AG10803 (cell line): Measurements from ENCODE around the gene SLC12A8.

Experiments used
- DNase-seq: peaks from one replicate; pipeline ENCODE4 v3.0.0; 2010; ENCODE audit warnings: low read depth
- H3K4me3 ChIP-seq: 2 replicates; pipeline ENCODE4 v1.5.1; 2011; ENCODE audit warnings: mild to moderate bottlenecking, low read length, control low read depth
- TF ChIP-seq, protein P1 (sequence below): conservative IDR thresholded peaks from 2 replicates; pipeline ENCODE4 v1.5.1; 2011; ENCODE audit warnings: mild to moderate bottlenecking, low read length, control low read depth, inconsistent platforms

Gene SLC12A8

DNA sequence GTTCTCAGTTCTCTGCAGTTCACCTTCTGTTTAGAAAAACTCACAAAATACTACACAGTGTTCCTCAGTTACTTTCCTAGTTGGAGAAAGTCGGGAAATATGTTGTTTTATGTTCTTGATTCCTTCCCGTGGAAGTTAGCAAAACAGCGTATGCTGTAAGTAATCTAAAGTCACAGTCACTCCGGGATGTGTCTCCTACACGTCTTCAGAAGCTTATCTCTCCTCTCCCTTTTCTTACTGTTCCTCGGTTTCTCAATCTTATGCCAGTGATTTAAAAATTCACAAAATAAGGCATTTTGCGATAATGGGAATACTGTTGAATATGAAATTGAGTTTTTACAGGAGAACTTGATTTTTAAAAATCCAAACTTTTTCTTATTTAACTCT lies 158.5 kb downstream of the SLC12A8 start:
- TF ChIP-seq, protein P1, sequence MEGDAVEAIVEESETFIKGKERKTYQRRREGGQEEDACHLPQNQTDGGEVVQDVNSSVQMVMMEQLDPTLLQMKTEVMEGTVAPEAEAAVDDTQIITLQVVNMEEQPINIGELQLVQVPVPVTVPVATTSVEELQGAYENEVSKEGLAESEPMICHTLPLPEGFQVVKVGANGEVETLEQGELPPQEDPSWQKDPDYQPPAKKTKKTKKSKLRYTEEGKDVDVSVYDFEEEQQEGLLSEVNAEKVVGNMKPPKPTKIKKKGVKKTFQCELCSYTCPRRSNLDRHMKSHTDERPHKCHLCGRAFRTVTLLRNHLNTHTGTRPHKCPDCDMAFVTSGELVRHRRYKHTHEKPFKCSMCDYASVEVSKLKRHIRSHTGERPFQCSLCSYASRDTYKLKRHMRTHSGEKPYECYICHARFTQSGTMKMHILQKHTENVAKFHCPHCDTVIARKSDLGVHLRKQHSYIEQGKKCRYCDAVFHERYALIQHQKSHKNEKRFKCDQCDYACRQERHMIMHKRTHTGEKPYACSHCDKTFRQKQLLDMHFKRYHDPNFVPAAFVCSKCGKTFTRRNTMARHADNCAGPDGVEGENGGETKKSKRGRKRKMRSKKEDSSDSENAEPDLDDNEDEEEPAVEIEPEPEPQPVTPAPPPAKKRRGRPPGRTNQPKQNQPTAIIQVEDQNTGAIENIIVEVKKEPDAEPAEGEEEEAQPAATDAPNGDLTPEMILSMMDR = no peak
- H3K4me3 ChIP-seq = peak overlapping the region; percentile 74
- DNase-seq = no peak

DNA sequence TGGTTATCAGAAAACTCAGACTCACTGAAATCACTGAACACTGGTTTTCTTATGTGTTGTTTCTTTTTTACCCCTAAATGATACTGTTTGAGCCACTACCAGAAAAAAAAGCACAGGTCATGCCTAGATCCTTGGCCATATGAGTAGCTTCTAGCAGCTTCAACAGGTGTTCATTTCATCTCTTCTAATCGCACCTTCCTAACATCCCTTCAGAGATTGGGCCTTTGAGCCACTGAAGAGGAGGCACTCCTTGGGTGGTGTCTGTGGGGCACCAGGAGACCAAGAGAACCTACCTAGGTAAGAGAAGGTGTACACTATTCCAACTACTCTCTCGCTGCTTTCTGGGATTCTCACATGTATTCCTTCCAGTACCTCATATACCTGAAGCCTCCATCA lies 159.2 kb downstream of the SLC12A8 start:
- TF ChIP-seq, protein P1 = no peak
- peak overlapping the region; percentile 74 for H3K4me3 ChIP-seq
- DNase-seq = no peak

DNA sequence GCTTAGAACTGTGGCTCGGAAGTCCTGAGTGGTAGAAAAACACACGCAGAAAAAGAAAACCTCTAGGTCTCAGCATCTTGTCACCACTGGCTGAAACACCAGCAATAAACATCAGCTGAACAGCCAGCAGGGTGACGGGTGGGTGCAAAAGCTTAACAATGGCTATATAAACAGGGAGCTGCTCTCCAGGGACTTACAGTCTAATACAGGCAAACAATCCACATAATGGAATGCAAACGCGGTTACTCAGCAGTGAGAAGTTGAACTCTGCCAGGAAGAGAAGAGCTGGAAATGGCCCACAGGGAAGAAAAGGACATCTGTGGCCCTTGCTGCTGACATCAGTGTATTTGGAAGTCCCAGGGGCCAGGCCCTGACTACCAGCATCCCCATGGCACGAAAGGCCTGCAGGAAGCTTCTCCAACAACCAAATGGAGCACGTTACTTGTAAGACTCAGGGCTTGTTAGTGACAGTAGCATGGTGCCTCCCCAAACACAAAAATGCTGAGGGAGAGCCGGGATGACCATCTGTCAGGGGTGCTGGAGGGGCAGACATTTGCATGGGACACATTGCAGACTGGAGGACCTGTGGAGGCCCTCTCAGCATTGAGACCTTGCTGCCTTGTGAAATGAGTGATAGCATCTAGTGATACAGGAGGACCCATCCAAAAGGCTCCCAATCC lies 159.8 kb downstream of the SLC12A8 start:
- H3K4me3 ChIP-seq = peak overlapping the region; percentile 74
- peak; percentile 98 for DNase-seq
- TF ChIP-seq, protein P1 = 0 out of 2 replicates have a peak, but pooled peaks have one; percentile 3

DNA sequence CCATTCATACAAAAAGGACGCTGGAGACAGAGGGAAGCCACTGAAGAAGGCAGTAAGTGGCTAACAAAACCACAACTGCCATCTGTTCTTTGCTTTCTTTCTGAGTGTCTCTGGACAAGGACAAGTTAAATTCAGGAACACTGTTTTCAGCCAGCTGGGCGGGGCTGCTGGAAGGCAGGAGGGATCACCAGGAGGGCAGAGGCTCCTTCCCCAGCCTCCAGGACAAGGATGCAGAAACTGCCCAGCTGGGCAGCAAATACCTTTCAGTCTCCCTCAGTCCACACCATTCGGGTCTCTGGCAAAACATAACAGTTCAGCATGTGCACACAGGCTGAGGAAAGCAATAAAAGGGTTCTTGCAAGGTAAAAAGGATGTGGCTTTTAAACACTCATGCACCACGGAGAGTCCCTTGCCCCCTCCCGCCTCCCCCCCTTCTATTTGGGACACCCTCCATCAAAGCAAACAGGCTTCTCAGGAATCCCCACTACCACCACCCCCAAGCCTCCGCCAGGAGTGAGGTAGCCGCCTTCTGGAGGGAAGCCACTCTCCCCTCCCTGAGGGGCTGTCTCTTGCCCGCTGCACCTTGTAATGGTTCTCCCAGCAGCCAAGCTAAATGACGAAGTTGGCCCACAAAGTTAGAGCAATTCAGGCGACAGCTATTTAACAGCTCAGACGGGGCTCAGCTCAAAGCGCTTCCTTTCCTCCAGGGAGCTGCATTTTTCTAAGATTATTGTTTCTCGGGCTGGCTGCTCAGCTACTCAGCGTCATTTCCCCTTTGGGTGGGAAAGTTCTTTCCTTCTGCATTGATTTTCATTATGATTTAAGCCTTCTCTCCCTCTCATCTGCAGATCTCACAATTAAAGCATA lies 160.6 kb downstream of the SLC12A8 start:
- H3K4me3 ChIP-seq = peak overlapping the region; percentile 74
- TF ChIP-seq, protein P1 = no peak
- peak; percentile 94 for DNase-seq

DNA sequence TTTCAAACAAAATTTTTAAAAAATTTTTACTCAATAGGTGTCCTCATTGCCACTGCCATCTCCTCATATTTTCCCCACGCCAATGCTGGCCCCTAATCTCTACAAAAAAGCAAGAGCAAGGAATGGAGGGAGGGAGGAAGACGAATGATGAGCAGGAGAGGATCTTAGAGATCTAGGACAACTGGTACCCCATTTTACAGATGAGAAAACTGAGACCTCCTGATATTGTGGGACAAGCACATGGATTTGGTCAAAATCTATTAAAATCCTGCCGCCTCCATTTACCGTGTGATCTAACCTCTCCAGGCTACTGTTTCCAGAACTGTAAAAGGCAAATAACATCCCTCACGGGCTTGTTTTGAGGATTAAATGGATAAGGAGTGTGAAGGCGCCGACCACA lies 161.3 kb downstream of the SLC12A8 start:
- TF ChIP-seq, protein P1 = no peak
- peak overlapping the region; percentile 74 for H3K4me3 ChIP-seq
- no peak for DNase-seq

DNA sequence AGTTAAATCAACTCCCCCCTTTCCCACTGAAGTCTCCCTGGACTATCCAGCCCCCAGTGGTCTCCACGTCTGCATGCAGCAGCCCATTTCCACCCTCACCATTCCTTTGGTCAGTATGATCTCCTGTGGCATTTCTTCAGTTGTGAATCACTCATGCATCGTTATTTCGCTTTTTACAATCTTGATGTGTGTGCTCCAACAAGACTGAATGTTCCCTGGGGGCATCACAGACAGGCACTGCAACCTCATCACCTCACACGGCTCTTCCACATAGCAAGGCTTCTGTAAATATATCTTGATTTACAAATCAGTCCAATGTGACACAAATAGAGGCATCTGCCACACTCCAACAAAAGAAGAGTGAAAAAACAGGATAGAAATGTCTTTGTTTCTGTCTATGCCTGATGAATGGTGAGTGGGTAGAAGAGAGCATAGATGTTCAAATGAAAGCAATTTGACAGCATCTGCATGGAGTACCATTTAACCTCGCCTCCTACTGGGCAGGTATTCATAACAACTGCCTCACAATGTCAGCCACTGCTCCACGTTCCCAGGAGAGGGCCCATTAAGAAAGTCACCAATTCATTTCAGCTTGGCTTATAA lies 162.0 kb downstream of the SLC12A8 start:
- TF ChIP-seq, protein P1 = no peak
- no peak for DNase-seq
- H3K4me3 ChIP-seq = no peak overlapping the region
